HUES6 (cell line): ENCODE results near the gene LAIR1.
"Not testable (repeated sequence)": the region's sequence is repeated elsewhere in the genome, so short reads cannot be mapped to it uniquely, and the experiment has no call there.

ENCODE experiments used
- H3K27ac ChIP-seq: 2 replicates; pipeline ENCODE4 v1.7.0; 2013; ENCODE audit warnings: low read depth, mild to moderate bottlenecking, low read length, inconsistent platforms
- H3K27me3 ChIP-seq: 2 replicates; pipeline ENCODE4 v1.6.1; 2013; ENCODE audit warnings: low read length; ENCODE audit not compliant: control insufficient read depth, insufficient read depth
- H3K36me3 ChIP-seq: 2 replicates; pipeline ENCODE4 v1.6.1; 2013; ENCODE audit warnings: low read length; ENCODE audit not compliant: control insufficient read depth, insufficient read depth
- H3K4me1 ChIP-seq: 2 replicates; pipeline ENCODE4 v1.6.1; 2013; ENCODE audit warnings: low read length; ENCODE audit not compliant: control insufficient read depth, insufficient read depth
- H3K4me3 ChIP-seq: 2 replicates; pipeline ENCODE4 v1.5.1; 2013; ENCODE audit warnings: low read depth, low read length
- H3K9ac ChIP-seq: one replicate; pipeline ENCODE4 v1.6.1; 2013; ENCODE audit warnings: mild to moderate bottlenecking, low read length
- H3K9me3 ChIP-seq: 2 replicates; pipeline ENCODE4 v1.6.1; 2013; ENCODE audit warnings: low read depth, low read length; ENCODE audit not compliant: control insufficient read depth, insufficient read depth

LAIR1 gene

DNA sequence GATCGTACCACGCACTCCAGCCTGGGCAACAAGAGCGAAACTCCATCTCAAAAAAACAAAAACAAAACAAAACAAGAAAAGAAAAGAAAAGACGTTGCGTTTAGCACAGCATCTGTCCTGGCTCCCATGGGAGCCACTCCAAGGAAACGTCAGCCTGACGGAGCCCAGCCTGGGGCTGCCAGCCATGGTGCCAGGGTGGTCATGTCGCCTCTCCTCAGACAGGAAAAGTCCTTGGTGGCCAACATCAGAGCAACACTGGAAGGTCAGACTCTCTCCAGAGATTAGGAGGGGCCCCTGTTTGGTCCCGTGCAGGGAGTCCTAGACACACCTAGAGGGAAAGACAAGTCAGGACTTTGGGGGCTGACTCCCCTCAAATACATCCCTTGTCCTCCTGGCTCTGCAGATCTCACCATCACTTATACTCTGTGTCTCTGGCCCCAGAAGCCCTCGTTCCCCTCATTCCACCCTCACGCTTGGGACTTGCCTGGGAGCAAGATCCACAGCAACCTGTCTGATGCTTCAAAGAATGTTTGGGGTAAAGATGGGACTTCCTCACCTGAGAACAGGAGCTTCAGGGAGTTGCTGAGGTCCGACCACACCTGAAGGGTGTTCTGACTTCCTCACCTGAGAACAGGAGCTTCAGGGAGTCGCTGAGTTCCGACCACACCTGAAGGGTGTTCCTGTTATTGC, 35.1 kb downstream of the LAIR1 start:
- Histone ChIP-seq H3K27me3 (no peaks in the 10 kb centered on the region), H3K36me3 (no peaks in the 10 kb centered on the region), H3K9me3 (no peaks in the 10 kb centered on the region), H3K9ac (no peak overlapping the region), H3K27ac (no peak overlapping the region), H3K4me3 (no peak overlapping the region), H3K4me1 (peaks cover 14% of the 10 kb centered on the region)

DNA sequence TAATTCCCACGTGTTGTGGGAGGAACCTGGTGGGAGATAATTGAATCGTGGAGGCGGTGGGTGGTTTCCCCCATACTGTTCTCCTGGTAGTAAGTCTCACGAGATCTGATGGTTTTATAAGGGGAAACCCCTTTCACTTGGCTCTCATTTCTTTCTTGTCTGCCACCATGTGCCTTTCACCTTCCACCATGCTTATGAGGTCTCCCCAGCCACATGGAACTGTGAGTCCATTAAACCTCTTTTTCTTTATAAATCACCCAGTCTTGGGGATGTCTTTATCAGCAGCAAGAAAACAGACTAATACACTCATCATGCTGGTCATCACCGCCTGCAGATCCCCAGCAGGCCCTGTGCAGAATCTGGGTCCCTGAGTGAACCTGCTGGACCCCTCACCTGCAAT, 36.0 kb downstream of the LAIR1 start:
- H3K9ac ChIP-seq: not testable (repeated sequence)

DNA sequence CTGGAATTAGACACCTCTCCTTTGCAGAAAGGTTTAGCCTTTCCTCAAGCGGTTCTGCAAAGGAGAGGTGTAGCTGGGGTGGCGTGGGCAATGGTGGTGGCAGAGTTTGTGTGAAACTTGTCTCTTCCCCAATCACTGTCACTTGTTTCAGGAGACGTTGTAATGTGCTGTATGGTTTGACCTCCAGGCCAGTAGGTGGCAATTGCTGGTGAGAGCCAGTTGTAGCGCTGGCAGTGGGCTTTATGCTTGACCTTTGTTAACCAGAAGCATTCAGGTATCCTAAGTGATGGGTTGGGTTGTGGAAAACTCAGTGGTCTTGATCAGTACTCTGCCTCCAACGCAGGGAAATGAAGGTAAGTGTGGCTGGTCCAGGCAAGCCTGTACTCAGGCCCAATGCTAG, 39.1 kb downstream of the LAIR1 start:
- Histone ChIP-seq H3K4me3 (no peak overlapping the region), H3K9me3 (peaks cover 6% of the 10 kb centered on the region), H3K27me3 (no peaks in the 10 kb centered on the region), H3K27ac (no peak overlapping the region), H3K9ac (no peak overlapping the region), H3K36me3 (no peaks in the 10 kb centered on the region), H3K4me1 (peaks cover 19% of the 10 kb centered on the region)

More for the DNA sequence above, 36.0 kb downstream of the LAIR1 start:
- not testable (repeated sequence) for H3K9me3 ChIP-seq, H3K27ac ChIP-seq, H3K36me3 ChIP-seq, H3K4me3 ChIP-seq, H3K27me3 ChIP-seq
- peaks cover 19% of the 10 kb centered on the region for H3K4me1 ChIP-seq

DNA sequence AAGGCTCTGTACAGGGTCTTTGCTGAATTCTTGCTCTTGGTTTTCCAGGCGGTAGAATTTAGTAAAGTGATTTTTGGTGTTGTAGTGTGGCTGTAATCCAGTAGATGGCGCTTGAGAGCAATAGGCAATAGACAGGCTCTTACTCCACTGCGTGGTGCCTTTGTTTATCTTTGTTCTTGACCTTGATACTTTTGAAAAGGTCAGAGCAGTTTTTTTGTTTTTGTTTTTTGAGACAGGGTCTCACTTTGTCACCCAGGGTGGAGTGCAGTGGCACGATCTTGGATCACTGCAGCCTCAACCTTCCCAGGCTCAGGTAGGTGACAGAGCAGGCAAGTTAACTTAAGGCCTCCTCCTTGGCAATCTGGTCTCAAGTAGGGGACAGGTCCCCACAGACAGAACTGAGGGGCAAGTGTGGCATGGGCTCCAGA, 39.5 kb downstream of the LAIR1 start:
- H3K36me3 ChIP-seq: no peaks in the 10 kb centered on the region
- H3K4me1 ChIP-seq: peaks cover 19% of the 10 kb centered on the region
- peaks cover 8% of the 10 kb centered on the region for H3K9me3 ChIP-seq
- no peaks in the 10 kb centered on the region for H3K27me3 ChIP-seq
- no peak overlapping the region for H3K9ac ChIP-seq
- no peak overlapping the region for H3K4me3 ChIP-seq
- no peak overlapping the region for H3K27ac ChIP-seq

DNA sequence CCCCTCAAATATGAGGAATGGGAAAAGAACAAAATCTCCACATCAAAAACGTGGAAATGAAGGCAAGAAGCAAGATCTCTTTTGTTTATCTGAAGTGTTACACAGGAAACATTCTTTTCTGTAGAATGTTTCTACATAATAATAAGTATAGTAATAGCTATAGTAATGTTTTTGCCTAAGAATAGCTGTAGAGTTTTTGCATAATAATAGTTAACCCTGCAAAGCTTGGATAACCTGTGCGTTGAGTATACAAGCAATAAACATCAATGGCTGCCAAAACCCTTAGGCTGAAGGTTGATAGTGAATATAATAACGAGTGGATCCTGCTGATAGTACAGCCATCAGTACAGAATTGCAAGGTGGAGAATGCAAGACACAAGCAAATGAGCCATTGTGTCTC, 40.7 kb downstream of the LAIR1 start:
- H3K27me3 ChIP-seq: no peaks in the 10 kb centered on the region
- H3K9ac ChIP-seq: peak overlapping the region; percentile 49
- H3K4me1 ChIP-seq: peaks cover 19% of the 10 kb centered on the region
- H3K9me3 ChIP-seq: peaks cover 13% of the 10 kb centered on the region
- no peaks in the 10 kb centered on the region for H3K36me3 ChIP-seq
- peak overlapping the region; percentile 64; the same call in 1 of the 2 replicates for H3K27ac ChIP-seq
- peak overlapping the region; percentile 30 for H3K4me3 ChIP-seq

DNA sequence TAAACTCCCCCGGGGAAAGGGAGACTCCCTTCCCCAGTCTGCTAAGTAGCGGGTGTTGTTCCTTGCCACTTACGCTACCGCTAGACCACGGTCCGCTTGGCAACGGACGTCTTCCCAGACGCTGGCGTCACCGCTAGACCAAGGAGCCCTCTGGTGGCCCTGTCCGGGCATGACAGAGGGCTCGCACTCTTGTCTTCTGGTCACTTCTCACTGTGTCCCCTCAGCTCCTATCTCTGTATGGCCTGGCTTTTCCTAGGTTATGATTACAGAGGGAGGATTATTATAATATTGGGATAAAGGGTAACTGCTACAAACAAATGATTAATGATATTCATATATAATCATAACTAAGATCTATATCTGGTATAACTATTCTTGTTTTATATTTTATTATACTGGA, 41.8 kb downstream of the LAIR1 start:
- H3K9ac ChIP-seq, H3K27ac ChIP-seq, H3K36me3 ChIP-seq, H3K27me3 ChIP-seq, H3K4me3 ChIP-seq: not testable (repeated sequence)
- H3K9me3 ChIP-seq: peaks cover 13% of the 10 kb centered on the region
- H3K4me1 ChIP-seq: peaks cover 19% of the 10 kb centered on the region

DNA sequence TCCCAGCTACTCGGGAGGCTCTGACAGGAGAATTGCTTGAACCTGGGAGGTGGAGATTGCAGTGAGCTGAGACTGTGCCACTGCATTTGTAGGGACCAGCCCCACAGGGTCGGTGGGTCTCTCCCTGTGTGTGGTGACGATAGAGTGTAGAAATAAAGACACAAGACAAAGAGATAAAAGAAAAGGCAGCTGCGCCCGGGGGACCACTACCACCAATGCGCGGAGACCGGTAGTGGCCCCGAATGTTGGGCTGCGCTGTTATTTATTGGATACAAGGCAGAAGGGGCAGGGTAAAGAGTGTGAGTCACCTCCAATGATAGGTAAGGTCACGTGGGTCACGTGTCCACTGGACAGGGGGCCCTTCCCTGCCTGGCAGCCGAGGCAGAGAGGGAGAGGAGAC, 42.4 kb downstream of the LAIR1 start:
- Histone ChIP-seq H3K4me1 (peaks cover 19% of the 10 kb centered on the region), H3K9me3 (peaks cover 13% of the 10 kb centered on the region)
- not testable (repeated sequence) for H3K9ac ChIP-seq, H3K4me3 ChIP-seq, H3K27ac ChIP-seq, H3K27me3 ChIP-seq, H3K36me3 ChIP-seq

DNA sequence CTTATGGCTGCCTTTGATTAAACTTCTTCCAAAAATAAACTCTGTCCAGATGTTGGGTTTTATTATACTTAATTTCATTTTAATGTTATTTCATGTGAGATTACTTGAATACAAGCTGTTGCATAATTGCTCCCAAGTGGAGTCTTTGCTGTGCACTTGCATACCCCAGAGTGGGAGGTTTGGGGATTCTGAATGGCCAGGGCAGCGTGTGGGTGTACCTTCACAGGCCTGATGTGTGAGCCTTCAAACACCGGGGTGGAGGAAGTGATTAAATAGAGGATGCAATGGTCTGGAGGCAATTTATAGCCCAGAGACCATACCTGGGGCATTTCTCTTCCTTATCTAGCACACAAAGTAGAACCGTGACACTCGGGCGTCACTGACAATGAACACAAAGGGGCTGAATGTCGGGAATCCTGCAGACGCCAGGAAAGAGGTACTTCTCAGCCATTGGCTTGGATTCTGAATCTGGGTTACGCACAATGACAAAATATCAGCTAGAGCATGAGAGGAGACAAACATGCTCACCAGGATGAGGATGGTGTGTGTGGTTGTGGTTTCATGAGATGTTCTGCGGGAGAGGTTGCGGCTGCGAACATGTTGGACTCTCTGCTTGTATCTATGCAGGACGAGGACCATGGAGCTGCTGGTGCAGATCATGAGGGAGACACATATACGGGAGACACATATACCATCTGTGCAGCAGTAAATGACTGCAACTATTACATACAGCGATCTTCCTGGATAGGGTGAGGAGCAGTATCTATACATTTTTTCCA, 44.6 kb downstream of the LAIR1 start:
- Histone ChIP-seq H3K36me3 (no peaks in the 10 kb centered on the region), H3K4me3 (no peak overlapping the region), H3K4me1 (peaks cover 10% of the 10 kb centered on the region; the same call in 1 of the 2 replicates), H3K9ac (no peak overlapping the region), H3K27me3 (no peaks in the 10 kb centered on the region), H3K27ac (no peak overlapping the region), H3K9me3 (peaks cover 13% of the 10 kb centered on the region)

DNA sequence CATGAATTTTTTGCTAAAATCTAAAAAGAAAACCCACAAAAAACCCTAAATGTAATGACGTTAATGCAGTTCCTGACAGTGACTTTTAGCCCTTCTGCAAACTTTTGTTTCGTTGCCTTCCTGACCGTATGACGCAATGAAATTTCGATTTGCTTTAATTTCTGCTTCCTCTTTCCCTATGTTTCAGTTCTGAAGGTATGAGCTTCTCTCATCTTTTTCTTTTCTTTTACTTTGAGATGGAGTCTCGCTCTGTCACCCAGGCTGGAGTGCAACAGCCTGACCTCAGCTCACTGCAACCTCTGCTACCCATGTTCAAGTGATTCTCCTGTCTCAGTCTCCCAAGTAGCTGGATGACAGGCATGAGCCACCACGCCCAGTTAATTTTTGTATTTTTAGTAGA, 45.7 kb downstream of the LAIR1 start:
- Histone ChIP-seq H3K9ac (no peak overlapping the region), H3K9me3 (peaks cover 13% of the 10 kb centered on the region), H3K4me1 (no peaks in the 10 kb centered on the region), H3K4me3 (no peak overlapping the region), H3K27ac (no peak overlapping the region), H3K36me3 (no peaks in the 10 kb centered on the region), H3K27me3 (no peaks in the 10 kb centered on the region)

DNA sequence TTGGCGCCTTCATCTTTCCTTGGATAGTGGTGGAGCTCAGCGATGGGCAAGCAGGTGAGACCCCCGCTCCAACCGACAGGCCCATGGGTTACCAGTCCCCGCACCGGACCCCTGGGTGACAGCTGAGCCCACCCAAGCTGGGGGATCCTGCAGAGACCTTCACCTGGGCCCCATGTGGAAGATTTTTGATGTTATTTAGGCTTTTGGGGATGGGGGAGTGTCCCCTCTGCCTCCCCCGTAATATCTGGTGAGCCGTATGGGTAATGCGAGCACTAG, 46.8 kb downstream of the LAIR1 start:
- Histone ChIP-seq H3K36me3 (no peaks in the 10 kb centered on the region), H3K27me3 (no peaks in the 10 kb centered on the region), H3K4me1 (no peaks in the 10 kb centered on the region; the same call in 1 of the 2 replicates), H3K27ac (no peak overlapping the region), H3K9me3 (peaks cover 13% of the 10 kb centered on the region), H3K4me3 (no peak overlapping the region), H3K9ac (peak overlapping the region; percentile 17)

DNA sequence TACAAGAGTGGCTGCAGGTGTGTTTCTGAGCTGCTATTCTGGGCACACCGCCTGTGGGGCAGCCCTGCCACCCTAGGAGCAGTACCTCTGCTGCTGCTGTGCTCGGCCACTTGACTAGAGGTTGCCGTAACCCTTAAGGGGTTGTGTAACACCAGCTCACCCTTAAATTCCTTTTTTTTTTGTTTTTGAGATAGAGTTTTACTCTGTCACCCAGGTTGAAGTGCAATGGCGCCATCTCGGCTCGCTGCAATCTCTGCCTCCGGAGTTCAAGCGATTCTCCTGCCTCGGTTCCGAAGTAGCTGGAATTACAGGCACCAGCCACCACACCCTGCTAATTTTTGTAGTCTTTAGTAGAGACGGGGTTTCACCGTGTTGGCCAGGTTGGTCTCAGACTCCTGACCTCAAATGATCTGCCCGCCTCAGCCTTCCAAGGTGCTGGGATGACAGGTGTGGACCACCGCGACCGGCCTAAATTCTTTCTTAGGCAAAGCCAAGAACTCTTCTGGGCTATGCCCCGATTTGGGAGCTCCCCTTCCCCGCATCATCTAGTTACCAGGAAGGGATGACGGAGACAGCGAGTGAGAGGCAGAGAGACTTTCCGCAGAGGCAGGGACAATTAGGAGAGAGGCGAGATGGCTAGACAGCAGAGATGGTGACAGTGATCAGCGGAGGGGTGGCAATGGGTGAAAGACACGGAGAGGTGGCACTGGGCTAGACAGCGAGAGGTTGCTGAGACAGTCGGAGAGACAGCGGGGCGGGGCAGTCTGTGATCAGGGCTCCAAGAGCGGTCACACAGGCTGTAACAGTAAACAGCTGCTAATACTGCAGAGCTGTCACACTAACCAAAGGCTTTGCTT, 47.4 kb downstream of the LAIR1 start:
- no peaks in the 10 kb centered on the region for H3K36me3 ChIP-seq
- H3K9ac ChIP-seq: peak overlapping the region; percentile 89
- no peaks in the 10 kb centered on the region; the same call in 1 of the 2 replicates for H3K4me1 ChIP-seq
- H3K27ac ChIP-seq: peak overlapping the region; percentile 68; the same call in 1 of the 2 replicates
- H3K4me3 ChIP-seq: peak overlapping the region; percentile 14; the same call in 1 of the 2 replicates
- H3K27me3 ChIP-seq: no peaks in the 10 kb centered on the region
- H3K9me3 ChIP-seq: peaks cover 13% of the 10 kb centered on the region
